Measurements from ENCODE around the gene IGFALS.
A peak's percentile ranks its signal among the peaks of the same experiment; 100 is the strongest.

The IGFALS gene

DNA sequence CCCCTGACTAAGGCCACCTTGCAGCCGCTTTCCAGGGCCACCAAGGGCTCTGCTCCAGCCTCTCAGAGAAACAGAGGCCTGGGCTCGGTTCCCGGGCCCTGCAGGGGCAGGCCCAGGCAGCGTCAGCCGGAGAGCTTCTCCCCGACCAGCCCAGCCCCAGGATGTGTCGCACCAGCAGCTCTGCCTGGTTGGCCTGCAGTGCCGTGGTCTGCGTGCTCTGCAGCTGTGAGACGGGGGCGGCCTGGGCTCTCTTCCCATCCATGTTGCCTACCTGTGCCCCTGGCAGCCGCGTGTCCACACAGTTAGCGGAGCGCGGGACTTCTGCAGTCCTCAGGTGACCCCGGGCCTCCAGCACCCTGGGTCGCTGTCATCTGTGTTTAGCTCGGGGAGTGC lies 4.8 kb downstream of the IGFALS start:
- Histone ChIP-seq H3K36me3 (peaks cover 53% of the 10 kb centered on the region), H3K4me1 (no peaks in the 10 kb centered on the region), H3K9me3 (no peaks in the 10 kb centered on the region), H3K4me3 (ENCODE audit: low read depth, low read length) (no peak overlapping the region), H3K27me3 (no peaks in the 10 kb centered on the region)
- TF ChIP-seq, protein P1, sequence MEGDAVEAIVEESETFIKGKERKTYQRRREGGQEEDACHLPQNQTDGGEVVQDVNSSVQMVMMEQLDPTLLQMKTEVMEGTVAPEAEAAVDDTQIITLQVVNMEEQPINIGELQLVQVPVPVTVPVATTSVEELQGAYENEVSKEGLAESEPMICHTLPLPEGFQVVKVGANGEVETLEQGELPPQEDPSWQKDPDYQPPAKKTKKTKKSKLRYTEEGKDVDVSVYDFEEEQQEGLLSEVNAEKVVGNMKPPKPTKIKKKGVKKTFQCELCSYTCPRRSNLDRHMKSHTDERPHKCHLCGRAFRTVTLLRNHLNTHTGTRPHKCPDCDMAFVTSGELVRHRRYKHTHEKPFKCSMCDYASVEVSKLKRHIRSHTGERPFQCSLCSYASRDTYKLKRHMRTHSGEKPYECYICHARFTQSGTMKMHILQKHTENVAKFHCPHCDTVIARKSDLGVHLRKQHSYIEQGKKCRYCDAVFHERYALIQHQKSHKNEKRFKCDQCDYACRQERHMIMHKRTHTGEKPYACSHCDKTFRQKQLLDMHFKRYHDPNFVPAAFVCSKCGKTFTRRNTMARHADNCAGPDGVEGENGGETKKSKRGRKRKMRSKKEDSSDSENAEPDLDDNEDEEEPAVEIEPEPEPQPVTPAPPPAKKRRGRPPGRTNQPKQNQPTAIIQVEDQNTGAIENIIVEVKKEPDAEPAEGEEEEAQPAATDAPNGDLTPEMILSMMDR (IDR thresholded peaks at IDR 0.05; ENCODE audit: low read depth, low read length) = no peak
- DNase-seq = peak; percentile 24

DNA sequence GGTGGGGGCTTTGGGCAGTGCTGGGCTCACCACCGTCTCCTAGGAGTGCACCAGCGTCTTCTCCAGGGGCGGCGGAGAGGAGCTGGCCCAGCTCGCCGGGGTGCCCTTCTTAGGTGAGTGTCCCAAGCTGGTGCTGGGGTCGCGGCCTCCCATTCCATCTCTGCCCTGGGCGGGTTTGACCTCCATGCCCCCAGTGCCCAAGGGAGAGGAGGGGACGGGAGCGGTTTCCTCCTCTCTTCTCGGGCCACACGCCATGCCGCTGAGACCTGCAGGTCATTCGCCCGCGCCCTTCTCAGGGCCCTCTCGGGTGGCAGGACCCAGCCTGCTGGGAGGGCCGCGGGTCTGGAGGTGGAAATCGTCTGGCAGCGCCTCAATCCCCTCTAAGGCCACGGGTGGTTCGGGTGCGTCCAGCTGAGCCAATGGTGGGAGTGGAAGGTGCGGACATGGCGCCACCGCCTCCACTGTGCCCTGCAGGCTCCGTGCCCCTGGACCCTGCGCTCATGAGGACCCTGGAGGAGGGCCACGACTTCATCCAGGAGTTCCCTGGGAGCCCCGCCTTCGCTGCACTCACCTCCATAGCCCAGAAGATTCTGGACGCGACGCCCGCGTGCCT lies 5.3 kb downstream of the IGFALS start:
- no peaks in the 10 kb centered on the region for H3K27me3 ChIP-seq
- TF ChIP-seq, protein P1 (IDR thresholded peaks at IDR 0.05; ENCODE audit: low read depth, low read length) = no peak
- H3K36me3 ChIP-seq = peaks cover 53% of the 10 kb centered on the region
- no peak overlapping the region for H3K4me3 ChIP-seq (ENCODE audit: low read depth, low read length)
- no peaks in the 10 kb centered on the region for H3K9me3 ChIP-seq
- no peaks in the 10 kb centered on the region for H3K4me1 ChIP-seq
- no peak for DNase-seq

DNA sequence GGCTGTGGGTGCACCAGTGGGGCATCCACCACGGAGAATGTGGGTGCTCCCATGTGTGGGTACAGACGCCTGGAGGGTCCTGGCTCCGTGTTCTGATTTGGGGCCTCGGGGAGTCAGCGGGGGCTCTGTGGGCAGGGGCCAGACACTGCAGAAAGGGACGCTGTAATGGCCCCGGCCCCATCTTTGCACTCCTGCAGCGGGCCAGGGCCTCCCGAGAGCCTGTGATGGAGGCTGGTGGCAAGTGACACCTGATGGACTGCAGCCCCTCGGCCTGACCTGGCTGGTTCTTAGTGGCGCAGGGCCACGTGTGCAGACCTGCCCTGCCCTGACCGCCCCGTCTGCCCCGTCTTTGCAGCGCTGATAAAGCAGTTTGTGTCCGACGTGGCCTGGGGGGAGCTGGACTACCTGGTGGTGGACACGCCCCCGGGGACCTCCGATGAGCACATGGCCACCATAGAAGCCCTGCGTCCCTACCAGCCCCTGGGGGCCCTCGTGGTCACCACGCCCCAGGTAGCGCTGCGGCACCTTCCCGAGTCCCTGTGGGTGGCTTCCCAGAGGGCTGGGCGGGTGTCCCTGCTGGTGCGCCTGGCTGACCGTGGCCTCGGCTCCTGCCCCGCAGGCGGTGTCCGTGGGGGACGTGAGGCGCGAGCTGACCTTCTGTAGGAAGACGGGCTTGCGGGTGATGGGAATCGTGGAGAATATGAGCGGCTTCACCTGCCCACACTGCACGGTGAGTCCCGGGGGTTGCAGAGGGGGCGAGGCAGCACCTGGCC lies 6.0 kb downstream of the IGFALS start:
- no peaks in the 10 kb centered on the region for H3K4me1 ChIP-seq
- peaks cover 52% of the 10 kb centered on the region for H3K36me3 ChIP-seq
- H3K27me3 ChIP-seq = no peaks in the 10 kb centered on the region
- H3K9me3 ChIP-seq = no peaks in the 10 kb centered on the region
- DNase-seq = no peak
- no peak overlapping the region for H3K4me3 ChIP-seq (ENCODE audit: low read depth, low read length)
- TF ChIP-seq, protein P1 (IDR thresholded peaks at IDR 0.05; ENCODE audit: low read depth, low read length) = no peak

DNA sequence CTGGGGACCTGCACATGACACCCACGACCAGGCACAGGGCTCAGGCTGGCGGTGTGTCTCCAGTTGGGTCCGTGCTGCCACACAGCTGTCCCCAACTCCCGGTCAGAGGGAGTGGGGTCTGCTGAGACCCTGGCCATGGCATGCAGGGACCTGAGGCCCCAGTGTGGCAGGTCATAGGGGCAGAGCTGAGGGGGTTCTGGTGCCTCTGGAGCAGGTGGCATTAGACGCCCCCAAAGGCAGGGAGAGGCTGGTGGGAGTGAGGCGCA lies 6.5 kb downstream of the IGFALS start:
- Histone ChIP-seq H3K36me3 (peaks cover 47% of the 10 kb centered on the region), H3K4me3 (ENCODE audit: low read depth, low read length) (no peak overlapping the region)

DNA sequence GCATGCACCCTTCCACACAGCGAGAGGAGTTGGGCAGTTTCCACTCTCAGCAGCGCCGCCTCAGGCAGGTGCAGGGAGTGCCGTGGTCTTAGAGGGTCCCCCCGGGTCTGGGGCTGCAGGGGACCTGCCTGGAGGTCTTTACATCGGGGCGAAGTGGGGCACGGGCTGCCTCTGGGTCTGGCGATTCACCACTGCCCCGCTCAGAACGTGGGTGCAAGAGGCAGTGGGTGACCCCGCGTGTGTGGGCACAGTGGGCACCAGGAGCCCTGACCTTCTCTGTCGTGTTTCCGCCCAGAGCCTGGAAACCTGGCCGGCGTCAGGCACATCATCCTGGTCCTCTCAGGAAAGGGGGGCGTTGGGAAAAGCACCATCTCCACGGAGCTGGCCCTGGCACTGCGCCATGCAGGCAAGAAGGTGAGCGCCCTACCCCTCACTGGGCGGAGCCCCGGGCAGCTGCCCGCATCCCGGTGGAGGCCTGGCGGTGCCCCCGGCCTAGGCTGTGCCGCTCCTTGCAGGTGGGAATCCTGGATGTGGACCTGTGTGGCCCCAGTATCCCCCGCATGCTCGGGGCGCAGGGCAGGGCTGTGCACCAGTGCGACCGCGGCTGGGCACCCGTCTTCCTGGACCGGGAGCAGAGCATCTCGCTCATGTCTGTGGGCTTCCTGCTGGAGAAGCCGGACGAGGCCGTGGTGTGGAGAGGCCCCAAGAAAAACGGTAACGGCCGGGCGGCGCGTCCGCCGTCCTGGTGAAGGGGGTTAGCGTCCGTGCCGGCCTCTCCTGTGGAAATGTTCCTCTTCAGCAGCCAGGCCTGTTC lies 7.1 kb downstream of the IGFALS start:
- Histone ChIP-seq H3K4me3 (ENCODE audit: low read depth, low read length) (no peak overlapping the region), H3K36me3 (peaks cover 44% of the 10 kb centered on the region), H3K27me3 (no peaks in the 10 kb centered on the region), H3K4me1 (no peaks in the 10 kb centered on the region), H3K9me3 (no peaks in the 10 kb centered on the region)
- TF ChIP-seq, protein P1 (IDR thresholded peaks at IDR 0.05; ENCODE audit: low read depth, low read length) = no peak
- no peak for DNase-seq

More for the DNA sequence above, 6.5 kb downstream of the IGFALS start:
- Histone ChIP-seq H3K4me1 (no peaks in the 10 kb centered on the region), H3K27me3 (no peaks in the 10 kb centered on the region), H3K9me3 (no peaks in the 10 kb centered on the region)
- no peak for DNase-seq
- TF ChIP-seq, protein P1 (IDR thresholded peaks at IDR 0.05; ENCODE audit: low read depth, low read length) = no peak

DNA sequence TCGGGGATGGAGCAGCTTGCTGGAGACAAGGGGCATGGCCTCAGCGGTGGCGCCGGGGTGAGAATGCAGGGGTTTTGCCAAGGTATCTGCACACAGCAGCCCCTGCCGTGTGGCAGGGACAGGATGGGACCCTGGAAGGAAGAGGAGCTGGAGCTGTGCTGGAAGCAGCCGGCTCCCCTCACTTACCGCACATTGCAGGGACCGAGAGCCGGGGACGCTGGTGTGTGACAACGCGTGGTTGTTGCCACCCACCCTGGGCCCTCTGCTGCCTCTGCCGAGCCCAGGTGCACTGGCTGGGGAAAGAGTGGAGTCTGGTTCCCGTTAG lies 7.7 kb downstream of the IGFALS start:
- Histone ChIP-seq H3K4me1 (no peaks in the 10 kb centered on the region), H3K36me3 (peaks cover 41% of the 10 kb centered on the region), H3K9me3 (no peaks in the 10 kb centered on the region), H3K27me3 (no peaks in the 10 kb centered on the region), H3K4me3 (ENCODE audit: low read depth, low read length) (no peak overlapping the region)
- no peak for DNase-seq
- TF ChIP-seq, protein P1 (IDR thresholded peaks at IDR 0.05; ENCODE audit: low read depth, low read length) = no peak
